GM10248 (cell line): Measurements from ENCODE around the gene FZD7.

ENCODE experiments used
- CTCF ChIA-PET: fragments of 300-600 bp; sonication (Branson Sonifier 250); formaldehyde crosslinking; extraction: SDS; loops from one replicate; lab custom pipeline; 2021; ENCODE audit warnings: antibody characterized with exemption; lab: Yijun Ruan, JAX
- POLR2A ChIA-PET: fragments of 350-650 bp; sonication (Branson Sonifier 250); formaldehyde crosslinking; extraction: SDS; loops from one replicate; lab custom pipeline; 2020; ENCODE audit warnings: antibody characterized with exemption; lab: Yijun Ruan, JAX
- DNase-seq: peaks from one replicate; pipeline ENCODE4 v3.0.0; 2012; ENCODE audit errors: extremely low spot score
- TF ChIP-seq, protein P1 (sequence below): IDR thresholded peaks from 2 replicates; pipeline ENCODE4 v1.5.1; 2012; ENCODE audit warnings: mild to moderate bottlenecking, low read depth; ENCODE audit errors: extremely low read depth, missing control alignments, control extremely low read depth

FZD7 gene

DNA sequence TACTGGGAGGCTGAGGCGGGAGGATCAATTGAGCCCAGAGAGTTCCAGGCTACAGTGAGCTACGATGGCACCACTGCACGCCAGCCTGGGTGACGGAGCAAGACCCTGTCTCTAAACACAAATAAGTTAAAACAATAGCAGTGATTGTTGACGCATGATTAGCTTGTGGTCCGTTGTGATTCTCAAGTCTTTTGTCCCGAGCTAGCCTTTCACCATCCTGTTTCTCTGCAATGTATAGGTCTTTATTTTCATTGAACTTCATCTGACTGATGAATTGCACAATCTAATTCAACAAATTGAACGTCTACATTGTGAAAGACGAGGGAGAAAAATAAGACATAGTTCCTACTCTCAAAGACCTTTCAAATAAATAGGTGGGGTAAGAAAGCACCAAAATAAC is 8.8 kb upstream of the FZD7 start:
- DNase-seq = no peak
- POLR2A ChIA-PET = no interaction called here
- CTCF ChIA-PET = interaction anchor here (1.5 kb wide), 1 partner anchor 20 kb away, joined by 3 read pairs; no protein-coding TSS in a partner anchor
- TF ChIP-seq, protein P1, sequence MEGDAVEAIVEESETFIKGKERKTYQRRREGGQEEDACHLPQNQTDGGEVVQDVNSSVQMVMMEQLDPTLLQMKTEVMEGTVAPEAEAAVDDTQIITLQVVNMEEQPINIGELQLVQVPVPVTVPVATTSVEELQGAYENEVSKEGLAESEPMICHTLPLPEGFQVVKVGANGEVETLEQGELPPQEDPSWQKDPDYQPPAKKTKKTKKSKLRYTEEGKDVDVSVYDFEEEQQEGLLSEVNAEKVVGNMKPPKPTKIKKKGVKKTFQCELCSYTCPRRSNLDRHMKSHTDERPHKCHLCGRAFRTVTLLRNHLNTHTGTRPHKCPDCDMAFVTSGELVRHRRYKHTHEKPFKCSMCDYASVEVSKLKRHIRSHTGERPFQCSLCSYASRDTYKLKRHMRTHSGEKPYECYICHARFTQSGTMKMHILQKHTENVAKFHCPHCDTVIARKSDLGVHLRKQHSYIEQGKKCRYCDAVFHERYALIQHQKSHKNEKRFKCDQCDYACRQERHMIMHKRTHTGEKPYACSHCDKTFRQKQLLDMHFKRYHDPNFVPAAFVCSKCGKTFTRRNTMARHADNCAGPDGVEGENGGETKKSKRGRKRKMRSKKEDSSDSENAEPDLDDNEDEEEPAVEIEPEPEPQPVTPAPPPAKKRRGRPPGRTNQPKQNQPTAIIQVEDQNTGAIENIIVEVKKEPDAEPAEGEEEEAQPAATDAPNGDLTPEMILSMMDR = no peak

DNA sequence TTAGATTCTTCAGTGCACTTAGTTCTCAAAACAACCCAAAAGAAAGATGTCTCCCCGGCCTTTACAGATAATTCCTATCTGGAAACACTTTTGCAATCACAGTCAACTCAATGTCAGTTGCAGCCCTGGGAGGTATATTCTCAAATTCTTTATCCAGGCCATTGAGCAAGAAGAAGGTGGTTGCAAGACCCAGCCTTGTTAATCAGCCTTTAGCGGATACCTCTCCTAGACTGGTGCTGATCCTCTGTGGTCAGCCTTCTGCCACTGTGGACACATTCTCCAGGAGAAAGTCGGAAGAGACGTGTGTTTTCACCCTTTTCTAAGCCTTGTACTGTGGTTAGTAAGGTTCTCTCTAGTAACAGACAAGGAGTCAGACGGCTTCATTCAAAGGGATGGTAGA is 7.8 kb upstream of the FZD7 start:
- POLR2A ChIA-PET = no interaction called here
- CTCF ChIA-PET = interaction anchor here (1.5 kb wide), 1 partner anchor 21 kb away, joined by 3 read pairs; no protein-coding TSS in a partner anchor
- TF ChIP-seq, protein P1 = no peak
- DNase-seq = no peak

DNA sequence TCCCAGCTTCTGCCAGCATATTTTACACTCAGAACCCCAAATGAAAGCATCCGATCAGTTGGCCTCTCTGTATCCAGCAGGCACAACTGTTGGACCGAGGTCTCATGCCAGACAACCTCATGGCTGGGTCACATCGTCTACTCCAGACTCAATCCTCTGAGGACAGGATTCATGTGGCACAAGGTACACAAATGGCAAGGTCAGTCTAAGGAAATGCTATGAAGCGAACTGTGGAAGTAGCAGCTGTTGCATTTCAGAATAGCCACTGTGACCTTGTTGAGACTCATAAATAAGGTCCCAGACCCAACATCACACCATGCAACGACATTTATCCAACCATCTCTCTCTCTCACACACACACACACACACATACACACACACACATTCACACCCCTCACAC is 7.1 kb upstream of the FZD7 start:
- DNase-seq = no peak
- ChIA-PET POLR2A (no interaction called here), CTCF (interaction anchor here (1.0 kb wide), 1 partner anchor 17 kb away, joined by 3 read pairs; no protein-coding TSS in a partner anchor)
- TF ChIP-seq, protein P1 = no peak

DNA sequence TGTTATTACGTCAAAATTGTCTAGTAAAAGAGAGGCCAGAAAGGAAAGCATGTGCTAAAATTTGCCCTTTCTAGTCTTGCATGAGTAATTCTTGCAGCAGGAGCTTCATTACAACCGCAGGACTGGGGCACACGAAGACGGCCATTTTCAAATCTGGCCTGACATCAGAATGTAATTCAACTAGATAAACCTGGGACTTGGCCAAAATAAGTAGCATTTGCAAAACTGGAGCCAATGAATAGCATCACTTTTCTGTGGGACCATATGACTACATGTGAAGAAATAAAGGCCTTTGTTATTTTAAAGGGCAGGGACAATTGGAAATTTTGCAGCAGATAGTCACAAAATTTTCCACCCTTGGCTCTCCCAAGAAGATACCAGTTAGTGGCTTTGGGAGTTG is 3.0 kb upstream of the FZD7 start:
- no peak for DNase-seq
- ChIA-PET CTCF (no interaction called here), POLR2A (no interaction called here)
- TF ChIP-seq, protein P1 = no peak

DNA sequence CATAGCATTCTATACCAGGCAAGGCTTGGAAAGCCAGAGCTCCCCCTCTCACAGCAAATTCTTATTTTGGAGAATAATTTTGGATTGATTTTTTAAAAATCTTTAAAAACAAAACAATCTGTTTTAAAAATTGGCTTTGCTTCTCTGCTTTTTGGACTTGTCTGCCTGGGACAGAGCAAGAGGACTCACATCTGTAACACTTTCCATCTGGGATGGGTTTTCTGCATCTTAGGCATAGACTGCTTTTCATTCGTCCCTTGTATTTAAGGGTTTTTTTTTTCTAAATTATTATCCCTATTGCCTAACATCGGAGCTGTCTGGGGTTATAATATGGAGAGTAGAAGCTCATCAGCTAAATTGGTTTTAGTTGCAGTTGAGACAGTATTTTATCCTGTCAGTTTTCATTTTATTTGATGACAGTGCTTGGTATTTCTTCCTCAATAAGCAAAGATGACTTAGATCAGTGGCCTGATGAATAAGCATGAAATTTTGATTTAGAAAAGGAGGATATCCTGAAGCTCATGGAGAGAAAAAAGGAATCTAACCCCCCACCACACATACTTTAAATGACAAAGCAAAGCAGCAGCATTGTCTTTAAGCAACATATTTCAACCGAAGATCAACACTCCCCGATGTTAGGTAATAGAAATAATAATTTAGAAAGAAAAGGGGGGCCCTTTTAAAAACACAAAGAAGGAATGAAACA is 2.3 kb upstream of the FZD7 start:
- no peak for DNase-seq
- ChIA-PET CTCF (interaction anchor here (0.7 kb wide), 1 partner anchor 171 kb away, joined by 3 read pairs; no protein-coding TSS in a partner anchor), POLR2A (no interaction called here)
- TF ChIP-seq, protein P1 = no peak

DNA sequence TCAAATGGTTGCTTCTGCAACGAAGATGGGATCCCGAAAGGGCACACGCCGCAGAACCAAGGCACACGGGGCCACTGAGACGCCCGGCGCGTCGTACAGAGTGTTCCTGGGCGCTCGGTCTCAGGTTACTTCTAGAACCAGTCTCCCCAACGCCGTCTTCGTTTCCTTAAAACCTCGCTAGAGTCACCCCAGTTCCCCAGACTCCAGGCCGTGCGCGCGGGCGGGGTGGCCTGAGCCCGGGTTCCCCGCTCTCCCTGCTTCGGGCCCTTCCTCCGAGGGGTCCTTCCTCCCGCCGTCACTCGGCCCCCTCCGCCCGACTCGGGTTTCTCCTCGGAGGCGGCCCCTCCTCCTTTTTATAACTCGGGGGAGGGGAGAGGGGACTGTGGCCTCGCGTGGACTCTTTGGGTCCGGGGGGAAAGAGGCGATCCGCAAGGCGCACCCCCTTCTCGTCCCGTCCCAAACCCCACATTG is 774 bp upstream of the FZD7 start:
- TF ChIP-seq, protein P1 = no peak
- ChIA-PET CTCF (no interaction called here), POLR2A (no interaction called here)
- peak; percentile 59 for DNase-seq
